Breast epithelium (tissue), 4 donors: ENCODE measurements around the gene RNF149. TPM values are rescaled to one million over a fixed set of nuclear protein-coding genes. Genes with fewer than 3 reads are reported as not detected.

ENCODE experiments used
- DNase-seq, 2 donors: peaks; one replicate each; pipeline ENCODE4 v3.0.0-alpha.2; 2019; ENCODE audit warnings: low spot score in 2 of 2
- H3K27ac ChIP-seq, 2 donors: fragments of 200-600 bp; sonication (generic) in 1 of 2; one replicate each; pipeline ENCODE4 v1.5.1; 2016 to 2019; ENCODE audit warnings: mild to moderate bottlenecking in 1 of 2
- H3K27me3 ChIP-seq, 2 donors: fragments of 200-600 bp; sonication (generic) in 1 of 2; one replicate each; pipeline versions ENCODE4 v1.5.1 to v1.6.0; 2017 to 2019; ENCODE audit warnings: control low read depth in 1 of 2, mild to moderate bottlenecking in 1 of 2
- H3K36me3 ChIP-seq: fragments of 200-600 bp; one replicate; pipeline ENCODE4 v1.5.1; 2019
- H3K4me1 ChIP-seq, 2 donors: fragments of 200-600 bp; sonication (generic); one replicate each; pipeline ENCODE4 v1.5.1; 2016 to 2019; ENCODE audit warnings: control low read depth in 1 of 2
- H3K4me3 ChIP-seq, 3 donors: fragments of 200-600 bp; sonication (generic); 1 replicate in 2 of 3; 2 replicates in 1 of 3; pipeline ENCODE4 v1.5.1; 2016 to 2019; ENCODE audit warnings: mild to moderate bottlenecking in 3 of 3, moderate library complexity in 2 of 3
- H3K9me3 ChIP-seq, 2 donors: fragments of 200-600 bp; sonication (generic) in 1 of 2; one replicate each; pipeline ENCODE4 v1.5.1; 2016 to 2019; ENCODE audit warnings: control low read depth in 1 of 2
- POLR2A ChIP-seq: fragments of 450-650 bp; IDR thresholded peaks from one replicate; pipeline ENCODE4 v1.6.1; 2016; ENCODE audit warnings: antibody characterized with exemption, mild to moderate bottlenecking, moderate library complexity
- POLR2AphosphoS5 ChIP-seq, 3 donors: sonication (generic); formaldehyde crosslinking; IDR thresholded peaks; one replicate each; pipeline ENCODE4 v1.6.1; 2017; ENCODE audit warnings: antibody characterized with exemption in 3 of 3
- intact Hi-C: fragments of 100-400 bp; cut with DNase I; formaldehyde crosslinking; loops from one replicate; pipeline ENCODE4 v1.15.1; 2023; ENCODE audit warnings: low total_unique reads
- total RNA-seq, 3 donors: library from RNA; depleted of rRNA; stranded (reverse); fragments of >200 nt; gene quantifications; one replicate each; pipeline ENCODE4 v1.1.0, GENCODE V29; 2016
- TF ChIP-seq, protein P1 (sequence below), 3 donors: fragments of 450-650 bp; IDR thresholded peaks; one replicate each; pipeline ENCODE4 v1.5.1; 2016 to 2017; ENCODE audit warnings: antibody characterized with exemption in 3 of 3, mild to moderate bottlenecking in 3 of 3, moderate library complexity in 3 of 3

Gene RNF149
- total RNA-seq, 3 donors from 2014 or later = 65.6 to 101 (median 75.4) TPM

DNA sequence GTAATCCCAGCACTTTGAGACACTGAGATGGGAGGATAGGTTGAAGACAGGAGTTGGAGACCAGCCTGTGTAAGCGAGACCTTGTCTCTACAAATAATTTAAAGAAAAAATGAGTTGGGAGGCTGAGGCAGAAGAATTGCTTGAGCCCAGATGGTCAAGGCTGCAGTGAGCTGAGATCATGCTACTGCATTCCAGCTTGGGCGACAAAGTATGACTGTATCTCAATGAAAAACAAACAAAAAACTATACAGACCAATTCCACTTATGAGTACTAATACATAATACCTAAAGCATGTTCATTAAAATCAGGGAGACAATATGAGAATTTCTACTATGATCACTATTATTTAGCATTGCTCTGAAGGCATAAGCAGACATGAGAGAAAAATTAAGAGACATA is 12.6 kb downstream of the RNF149 start:
- intact Hi-C loops = no loop called here
- no peak for TF ChIP-seq POLR2A
- TF ChIP-seq, protein P1, sequence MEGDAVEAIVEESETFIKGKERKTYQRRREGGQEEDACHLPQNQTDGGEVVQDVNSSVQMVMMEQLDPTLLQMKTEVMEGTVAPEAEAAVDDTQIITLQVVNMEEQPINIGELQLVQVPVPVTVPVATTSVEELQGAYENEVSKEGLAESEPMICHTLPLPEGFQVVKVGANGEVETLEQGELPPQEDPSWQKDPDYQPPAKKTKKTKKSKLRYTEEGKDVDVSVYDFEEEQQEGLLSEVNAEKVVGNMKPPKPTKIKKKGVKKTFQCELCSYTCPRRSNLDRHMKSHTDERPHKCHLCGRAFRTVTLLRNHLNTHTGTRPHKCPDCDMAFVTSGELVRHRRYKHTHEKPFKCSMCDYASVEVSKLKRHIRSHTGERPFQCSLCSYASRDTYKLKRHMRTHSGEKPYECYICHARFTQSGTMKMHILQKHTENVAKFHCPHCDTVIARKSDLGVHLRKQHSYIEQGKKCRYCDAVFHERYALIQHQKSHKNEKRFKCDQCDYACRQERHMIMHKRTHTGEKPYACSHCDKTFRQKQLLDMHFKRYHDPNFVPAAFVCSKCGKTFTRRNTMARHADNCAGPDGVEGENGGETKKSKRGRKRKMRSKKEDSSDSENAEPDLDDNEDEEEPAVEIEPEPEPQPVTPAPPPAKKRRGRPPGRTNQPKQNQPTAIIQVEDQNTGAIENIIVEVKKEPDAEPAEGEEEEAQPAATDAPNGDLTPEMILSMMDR (IDR thresholded peaks at IDR 0.05) = no peak
- no peak for TF ChIP-seq POLR2AphosphoS5 (IDR thresholded peaks at IDR 0.05)
- Histone ChIP-seq H3K27me3 (no peaks in the 10 kb centered on the region), H3K4me3 (no peak overlapping the region), H3K9me3 (no peaks in the 10 kb centered on the region), H3K4me1 (peaks cover 0 to 6% of the 10 kb centered on the region in 2 donors), H3K36me3 (no peaks in the 10 kb centered on the region), H3K27ac (no peak overlapping the region)
- no peak for DNase-seq

DNA sequence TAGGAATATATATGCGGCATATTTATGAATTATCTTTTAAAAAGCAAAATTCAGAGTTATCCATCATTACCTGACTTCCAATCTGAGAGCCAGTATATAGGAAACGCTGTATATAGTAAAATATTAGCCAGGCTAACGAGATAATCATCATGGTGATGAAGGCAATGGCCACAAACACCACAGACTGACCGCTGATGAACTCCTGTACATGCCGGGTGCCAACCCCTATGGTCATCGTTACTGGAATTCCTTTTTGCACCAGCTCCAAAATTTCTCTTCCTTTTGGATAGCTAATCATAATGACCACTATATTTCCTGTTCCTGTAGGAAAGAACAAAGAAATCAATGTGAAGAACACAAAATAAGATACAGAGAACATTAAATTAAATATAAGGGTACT is 13.6 kb downstream of the RNF149 start:
- no peaks in the 10 kb centered on the region for H3K36me3 ChIP-seq
- H3K4me1 ChIP-seq = peaks cover 0 to 3% of the 10 kb centered on the region in 2 donors
- H3K27ac ChIP-seq = no peak overlapping the region
- H3K27me3 ChIP-seq = no peaks in the 10 kb centered on the region
- no peaks in the 10 kb centered on the region for H3K9me3 ChIP-seq
- TF ChIP-seq POLR2A = no peak
- TF ChIP-seq POLR2AphosphoS5 (IDR thresholded peaks at IDR 0.05) = no peak
- TF ChIP-seq, protein P1 (IDR thresholded peaks at IDR 0.05) = no peak
- H3K4me3 ChIP-seq = no peak overlapping the region
- intact Hi-C loops = no loop called here
- DNase-seq = no peak

DNA sequence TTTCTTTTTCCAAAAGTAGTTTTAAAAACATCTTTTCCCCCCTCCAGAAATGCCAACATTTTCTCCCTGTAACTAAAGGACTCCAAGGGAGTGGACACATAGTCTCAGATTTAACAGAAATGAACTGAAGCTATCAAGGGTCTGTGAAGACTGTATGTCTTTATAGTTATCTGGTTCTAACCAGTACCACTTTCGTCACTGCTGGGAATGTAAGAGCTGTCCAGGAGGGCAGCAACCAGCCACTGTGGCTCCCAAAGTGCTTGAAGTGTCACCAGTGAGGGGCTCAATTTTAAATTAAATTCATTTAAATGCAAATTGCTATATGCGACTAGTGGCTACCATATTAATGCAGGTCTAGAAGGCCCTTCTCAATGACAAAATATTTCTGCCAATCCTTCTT is 15.0 kb downstream of the RNF149 start:
- Histone ChIP-seq H3K4me1 (no peaks in the 10 kb centered on the region), H3K4me3 (no peak overlapping the region), H3K36me3 (no peaks in the 10 kb centered on the region), H3K27ac (no peak overlapping the region), H3K9me3 (no peaks in the 10 kb centered on the region), H3K27me3 (no peaks in the 10 kb centered on the region)
- intact Hi-C loops = no loop called here
- DNase-seq = no peak
- TF ChIP-seq POLR2AphosphoS5 (IDR thresholded peaks at IDR 0.05) (no peak), POLR2A (no peak)
- TF ChIP-seq, protein P1 (IDR thresholded peaks at IDR 0.05) = no peak

DNA sequence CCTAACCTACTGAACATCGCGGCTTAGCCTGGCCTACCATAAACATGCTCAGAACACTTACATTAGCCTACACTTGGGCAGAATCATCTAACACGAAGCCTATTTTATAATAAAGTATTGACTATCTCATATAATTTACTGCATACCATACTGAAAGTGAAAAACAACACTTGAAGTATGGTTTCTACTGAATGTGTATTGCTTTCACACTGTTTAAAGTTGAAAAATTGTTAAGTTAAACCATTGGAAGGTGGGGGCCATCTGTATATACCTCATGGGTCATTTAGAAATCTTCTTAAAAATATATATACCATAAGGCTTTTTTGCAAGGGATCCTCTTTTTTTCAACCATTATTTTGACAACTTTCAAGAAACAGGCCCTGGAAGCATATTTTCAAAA is 16.5 kb downstream of the RNF149 start:
- Histone ChIP-seq H3K27ac (no peak overlapping the region), H3K4me1 (no peaks in the 10 kb centered on the region), H3K27me3 (no peaks in the 10 kb centered on the region), H3K36me3 (no peaks in the 10 kb centered on the region), H3K9me3 (no peaks in the 10 kb centered on the region), H3K4me3 (no peak overlapping the region)
- DNase-seq = no peak
- intact Hi-C loops = no loop called here
- TF ChIP-seq POLR2A (no peak), POLR2AphosphoS5 (IDR thresholded peaks at IDR 0.05) (no peak)
- TF ChIP-seq, protein P1 (IDR thresholded peaks at IDR 0.05) = no peak

DNA sequence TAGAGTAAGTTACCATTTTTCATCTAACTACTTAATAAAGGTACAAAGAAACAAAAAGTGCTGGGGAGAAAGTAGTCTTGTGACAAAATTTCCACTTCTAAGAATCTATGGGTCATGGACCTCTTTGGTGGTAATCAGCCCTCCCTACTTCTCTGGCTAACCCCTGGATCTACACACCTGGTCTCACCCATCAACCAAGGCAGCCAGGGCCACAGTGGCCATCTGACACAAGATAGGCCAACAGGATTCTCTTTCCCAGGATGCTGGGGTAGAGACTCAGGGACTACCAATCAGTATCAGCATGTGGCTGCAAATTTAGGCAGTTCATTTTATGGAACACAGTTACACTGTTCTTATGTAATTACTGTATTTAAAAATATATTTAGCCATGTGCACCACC is 17.8 kb downstream of the RNF149 start:
- Histone ChIP-seq H3K27ac (no peak overlapping the region), H3K36me3 (no peaks in the 10 kb centered on the region), H3K4me3 (no peak overlapping the region), H3K4me1 (no peaks in the 10 kb centered on the region), H3K27me3 (no peaks in the 10 kb centered on the region), H3K9me3 (no peaks in the 10 kb centered on the region)
- intact Hi-C loops = no loop called here
- TF ChIP-seq, protein P1 (IDR thresholded peaks at IDR 0.05) = no peak
- TF ChIP-seq POLR2A = no peak
- DNase-seq = no peak
